ENCODE results near the gene MBOAT1.
"Not testable (repeated sequence)": the region's sequence is repeated elsewhere in the genome, so short reads cannot be mapped to it uniquely, and the experiment has no call there.

MBOAT1 gene

GRCh38 chr6:20168690-20169089 is 43.6 kb downstream of the MBOAT1 start:
- no peak for DNase-seq

- DNase-seq = no peak
These were observed 44.7 kb downstream of the MBOAT1 start for GRCh38 chr6:20167601-20168000.

GRCh38 chr6:20166210-20166609 is 46.1 kb downstream of the MBOAT1 start:
- DNase-seq = no peak

GRCh38 chr6:20162515-20162914 is 49.8 kb downstream of the MBOAT1 start:
- no peak for DNase-seq

GRCh38 chr6:20160541-20161283 is 51.6 kb downstream of the MBOAT1 start:
- DNase-seq = no peak

- no peak for DNase-seq
These were observed 52.3 kb downstream of the MBOAT1 start for GRCh38 chr6:20159781-20160540.

GRCh38 chr6:20159098-20159497 is 53.2 kb downstream of the MBOAT1 start:
- no peak for DNase-seq

- no peak for DNase-seq
These were observed 53.6 kb downstream of the MBOAT1 start for GRCh38 chr6:20158676-20159075.

GRCh38 chr6:20156824-20157223 is 55.4 kb downstream of the MBOAT1 start:
- DNase-seq = no peak

- DNase-seq = no peak
These were observed 57.5 kb downstream of the MBOAT1 start for GRCh38 chr6:20154753-20155152.

GRCh38 chr6:20153194-20153593 is 59.1 kb downstream of the MBOAT1 start:
- no peak for DNase-seq

- DNase-seq = no peak
These were observed 63.8 kb downstream of the MBOAT1 start for GRCh38 chr6:20148433-20148832.

- DNase-seq = no peak
These were observed 64.8 kb downstream of the MBOAT1 start for GRCh38 chr6:20147469-20147868.

- not testable (repeated sequence) for DNase-seq
These were observed 65.4 kb downstream of the MBOAT1 start for GRCh38 chr6:20146831-20147230.

GRCh38 chr6:20146291-20146690 is 66.0 kb downstream of the MBOAT1 start:
- DNase-seq = no peak

- no peak for DNase-seq
These were observed 69.4 kb downstream of the MBOAT1 start for GRCh38 chr6:20142866-20143265.

GRCh38 chr6:20141931-20142330 is 70.3 kb downstream of the MBOAT1 start:
- no peak for DNase-seq

GRCh38 chr6:20139127-20139963 is 72.9 kb downstream of the MBOAT1 start:
- DNase-seq = not testable (repeated sequence)

- no peak for DNase-seq
These were observed 74.4 kb downstream of the MBOAT1 start for GRCh38 chr6:20137837-20138236.

- no peak for DNase-seq
These were observed 75.0 kb downstream of the MBOAT1 start for GRCh38 chr6:20137240-20137639.

GRCh38 chr6:20135677-20136268 is 76.5 kb downstream of the MBOAT1 start:
- DNase-seq = no peak

- DNase-seq = no peak
These were observed 77.7 kb downstream of the MBOAT1 start for GRCh38 chr6:20134613-20135012.

All from activated T-cell treated with anti-CD3 and anti-CD28 coated beads for 4 hours (primary cell).